MM.1S (cell line): ENCODE data around the gene SELENBP1.

Experiments used
- DNase-seq: peaks from one replicate; pipeline ENCODE4 v3.0.0-alpha.2; 2015
- H2AFZ ChIP-seq: fragments of 300-600 bp; sonication (generic); 2 replicates; pipeline ENCODE4 v1.6.0; 2016; ENCODE audit warnings: antibody characterized with exemption, low read length
- H3F3A ChIP-seq: fragments of 300-600 bp; sonication (generic); 2 replicates; pipeline ENCODE4 v1.6.1; 2016; ENCODE audit warnings: mild to moderate bottlenecking, antibody characterized with exemption, low read length, moderate library complexity, mixed read lengths; ENCODE audit not compliant: insufficient read depth
- H3K27ac ChIP-seq: fragments of 300-600 bp; sonication (generic); 2 replicates; pipeline ENCODE4 v1.5.1; 2016; ENCODE audit warnings: mild to moderate bottlenecking, low read length
- H3K27me3 ChIP-seq: fragments of 300-600 bp; sonication (generic); replicated peaks from 2 replicates; pipeline ENCODE4 v1.6.0; 2016; ENCODE audit warnings: low read length; ENCODE audit not compliant: insufficient read depth
- H3K36me3 ChIP-seq: fragments of 300-600 bp; sonication (generic); replicated peaks from 2 replicates; pipeline ENCODE4 v1.6.1; 2016; ENCODE audit warnings: mild to moderate bottlenecking, low read length, mixed read lengths; ENCODE audit not compliant: insufficient read depth
- H3K4me1 ChIP-seq: fragments of 300-600 bp; sonication (generic); 2 replicates; pipeline ENCODE4 v1.6.1; 2016; ENCODE audit warnings: low read length, mixed read lengths
- H3K4me2 ChIP-seq: fragments of 300-600 bp; sonication (generic); 2 replicates; pipeline ENCODE4 v1.6.0; 2016; ENCODE audit warnings: low read depth, low read length
- H3K4me3 ChIP-seq: fragments of 300-600 bp; sonication (generic); 2 replicates; pipeline ENCODE4 v1.5.1; 2016; ENCODE audit warnings: low read length, mixed read lengths
- H3K79me2 ChIP-seq: fragments of 300-600 bp; sonication (generic); 2 replicates; pipeline ENCODE4 v1.6.1; 2016; ENCODE audit warnings: mixed run types, low read length, mixed read lengths
- H3K9ac ChIP-seq: fragments of 300-600 bp; sonication (generic); 2 replicates; pipeline ENCODE4 v1.6.1; 2016; ENCODE audit warnings: low read length, mixed read lengths
- H3K9me2 ChIP-seq: fragments of 300-600 bp; sonication (generic); replicated peaks from 2 replicates; pipeline ENCODE4 v1.6.1; 2016; ENCODE audit warnings: mild to moderate bottlenecking, low read length, mixed read lengths; ENCODE audit not compliant: insufficient read depth
- H3K9me3 ChIP-seq: fragments of 300-600 bp; sonication (generic); replicated peaks from 2 replicates; pipeline ENCODE4 v1.6.1; 2016; ENCODE audit warnings: mild to moderate bottlenecking, low read length, mixed read lengths; ENCODE audit not compliant: insufficient read depth
- H4K20me1 ChIP-seq: fragments of 300-600 bp; sonication (generic); 2 replicates; pipeline ENCODE4 v1.6.1; 2016; ENCODE audit warnings: mild to moderate bottlenecking, low read length, moderate library complexity, mixed read lengths; ENCODE audit not compliant: insufficient read depth
- EZH2 ChIP-seq: fragments of 300-600 bp; sonication (generic); optimal IDR thresholded peaks from 2 replicates; pipeline ENCODE3; 2017; ENCODE audit warnings: low read depth, mild to moderate bottlenecking, antibody characterized with exemption, low read length, mixed read lengths
- EZH2phosphoT487 ChIP-seq: fragments of 300-600 bp; sonication (generic); IDR thresholded peaks from 2 replicates; pipeline ENCODE4 v1.6.1; 2018; ENCODE audit warnings: antibody characterized with exemption, low read length
- TF ChIP-seq, protein P1 (sequence below): fragments of 300-600 bp; sonication (generic); IDR thresholded peaks from 2 replicates; pipeline ENCODE4 v1.5.1; 2016; ENCODE audit warnings: antibody characterized with exemption, low read length, mixed read lengths

SELENBP1 gene

DNA sequence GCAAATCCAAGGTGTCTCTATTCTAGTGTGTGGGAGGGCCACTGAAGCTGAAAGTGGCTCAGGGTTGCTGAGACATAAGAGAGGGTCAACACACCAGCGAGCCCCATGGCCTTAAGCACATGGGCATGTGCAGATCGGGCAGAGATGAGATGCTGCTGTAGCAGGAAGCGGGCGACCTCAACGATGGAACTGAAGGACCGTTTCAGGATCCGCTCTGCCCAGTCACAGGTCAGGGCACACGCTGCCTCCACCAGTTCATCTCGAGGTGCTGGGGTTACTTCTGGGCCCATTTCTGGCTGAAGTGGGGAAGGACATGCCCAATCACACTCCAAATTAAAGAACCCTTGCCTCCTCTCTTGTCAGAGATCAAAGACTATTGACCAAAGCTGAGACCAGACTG is 28.9 kb downstream of the SELENBP1 start:
- Histone ChIP-seq H4K20me1 (no peaks in the 10 kb centered on the region), H3F3A (peaks cover 24% of the 10 kb centered on the region), H3K27ac (no peak overlapping the region), H3K9me3 (no peaks in the 10 kb centered on the region), H2AFZ (no peak overlapping the region), H3K4me3 (no peak overlapping the region), H3K9me2 (no peaks in the 10 kb centered on the region), H3K4me2 (no peak overlapping the region), H3K4me1 (peaks cover 16% of the 10 kb centered on the region), H3K79me2 (peaks cover 17% of the 10 kb centered on the region), H3K27me3 (no peaks in the 10 kb centered on the region), H3K36me3 (peaks cover 3% of the 10 kb centered on the region), H3K9ac (no peak overlapping the region)
- no peak for DNase-seq
- TF ChIP-seq, protein P1, sequence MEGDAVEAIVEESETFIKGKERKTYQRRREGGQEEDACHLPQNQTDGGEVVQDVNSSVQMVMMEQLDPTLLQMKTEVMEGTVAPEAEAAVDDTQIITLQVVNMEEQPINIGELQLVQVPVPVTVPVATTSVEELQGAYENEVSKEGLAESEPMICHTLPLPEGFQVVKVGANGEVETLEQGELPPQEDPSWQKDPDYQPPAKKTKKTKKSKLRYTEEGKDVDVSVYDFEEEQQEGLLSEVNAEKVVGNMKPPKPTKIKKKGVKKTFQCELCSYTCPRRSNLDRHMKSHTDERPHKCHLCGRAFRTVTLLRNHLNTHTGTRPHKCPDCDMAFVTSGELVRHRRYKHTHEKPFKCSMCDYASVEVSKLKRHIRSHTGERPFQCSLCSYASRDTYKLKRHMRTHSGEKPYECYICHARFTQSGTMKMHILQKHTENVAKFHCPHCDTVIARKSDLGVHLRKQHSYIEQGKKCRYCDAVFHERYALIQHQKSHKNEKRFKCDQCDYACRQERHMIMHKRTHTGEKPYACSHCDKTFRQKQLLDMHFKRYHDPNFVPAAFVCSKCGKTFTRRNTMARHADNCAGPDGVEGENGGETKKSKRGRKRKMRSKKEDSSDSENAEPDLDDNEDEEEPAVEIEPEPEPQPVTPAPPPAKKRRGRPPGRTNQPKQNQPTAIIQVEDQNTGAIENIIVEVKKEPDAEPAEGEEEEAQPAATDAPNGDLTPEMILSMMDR: no peak
- TF ChIP-seq EZH2 (no peak), EZH2phosphoT487 (no peak)

- peaks cover 9% of the 10 kb centered on the region; the same call in 1 of the 2 replicates for H3K4me1 ChIP-seq
- TF ChIP-seq EZH2phosphoT487 (no peak), EZH2 (no peak)
- TF ChIP-seq, protein P1: no peak
- no peaks in the 10 kb centered on the region for H4K20me1 ChIP-seq
- no peak overlapping the region for H3K9ac ChIP-seq
- no peak overlapping the region for H3K4me2 ChIP-seq
- H3K9me2 ChIP-seq: no peaks in the 10 kb centered on the region
- H3K36me3 ChIP-seq: peaks cover 3% of the 10 kb centered on the region
- H3K79me2 ChIP-seq: peaks cover 17% of the 10 kb centered on the region
- no peak overlapping the region for H3K27ac ChIP-seq
- H3F3A ChIP-seq: peaks cover 19% of the 10 kb centered on the region
- no peak overlapping the region for H2AFZ ChIP-seq
- no peak overlapping the region for H3K4me3 ChIP-seq
- DNase-seq: no peak
- no peaks in the 10 kb centered on the region for H3K27me3 ChIP-seq
- H3K9me3 ChIP-seq: no peaks in the 10 kb centered on the region
Observed at GRCh38 chr1:151342569-151342968, 29.9 kb downstream of the SELENBP1 start.

DNA sequence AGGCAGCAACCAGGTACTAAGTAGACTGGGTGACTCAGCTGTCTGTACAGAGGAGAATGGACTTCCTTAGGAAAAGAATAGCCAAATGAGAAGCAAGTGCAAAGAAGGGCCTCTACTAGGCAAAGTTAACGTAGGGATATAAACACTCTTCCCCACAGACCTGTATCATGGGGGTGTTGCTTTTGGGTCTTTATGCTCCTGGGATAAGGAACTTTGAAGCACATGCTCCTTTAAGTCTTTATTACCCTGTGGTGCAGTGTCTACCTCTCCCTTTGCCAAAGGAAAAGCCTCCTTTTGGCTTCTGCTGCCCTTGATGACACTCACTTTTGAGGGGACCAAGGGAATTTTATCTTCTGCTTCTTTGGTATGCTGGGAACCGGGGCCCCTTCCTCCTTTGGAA is 30.5 kb downstream of the SELENBP1 start:
- Histone ChIP-seq H3K27me3 (no peaks in the 10 kb centered on the region), H3K27ac (no peak overlapping the region), H3K4me2 (no peak overlapping the region), H3F3A (peaks cover 17% of the 10 kb centered on the region), H3K4me1 (peaks cover 9% of the 10 kb centered on the region; the same call in 1 of the 2 replicates), H4K20me1 (no peaks in the 10 kb centered on the region), H3K9me3 (no peaks in the 10 kb centered on the region), H3K36me3 (peaks cover 3% of the 10 kb centered on the region), H3K4me3 (no peak overlapping the region), H2AFZ (no peak overlapping the region), H3K79me2 (peaks cover 17% of the 10 kb centered on the region), H3K9ac (no peak overlapping the region), H3K9me2 (no peaks in the 10 kb centered on the region)
- TF ChIP-seq EZH2phosphoT487 (no peak), EZH2 (no peak)
- TF ChIP-seq, protein P1: no peak
- no peak for DNase-seq
